CD14-positive monocyte (primary cell): ENCODE measurements around the gene SUB1. TPM values are rescaled to one million over a fixed set of nuclear protein-coding genes. Genes with fewer than 3 reads are reported as not detected.
A peak's percentile ranks its signal among the peaks of the same experiment; 100 is the strongest.
"Not testable (repeated sequence)": the region's sequence is repeated elsewhere in the genome, so short reads cannot be mapped to it uniquely, and the experiment has no call there.

Experiments
- DNase-seq, 3 donors: peaks; one replicate each; pipeline ENCODE4 v3.0.0-alpha.2; 2011 to 2022
- H2AFZ ChIP-seq: 2 replicates; pipeline ENCODE4 v1.6.0; 2012; ENCODE audit warnings: mild to moderate bottlenecking, low read depth, low read length, inconsistent platforms; ENCODE audit not compliant: insufficient read depth, poor library complexity, severe bottlenecking
- H3K27ac ChIP-seq, 2 donors: 1 replicate in 1 of 2; 2 replicates in 1 of 2; pipeline ENCODE4 v1.5.1; 2012 to 2013; ENCODE audit warnings: low read length in 2 of 2, control low read depth in 1 of 2, inconsistent platforms in 1 of 2, low read depth in 1 of 2, mild to moderate bottlenecking in 1 of 2
- H3K27me3 ChIP-seq, 2 donors: one replicate each; pipeline versions ENCODE4 v1.6.0 to v1.6.1; 2011 to 2013; ENCODE audit warnings: low read length in 2 of 2; ENCODE audit not compliant: control insufficient read depth in 2 of 2, insufficient read depth in 2 of 2
- H3K36me3 ChIP-seq, 2 donors: replicated peaks in 1 of 2; 1 replicate in 1 of 2; 2 replicates in 1 of 2; pipeline versions ENCODE4 v1.5.1 to v1.6.1; 2012 to 2013; ENCODE audit warnings: low read length in 2 of 2, control low read depth in 1 of 2, inconsistent platforms in 1 of 2, mild to moderate bottlenecking in 1 of 2; ENCODE audit not compliant: insufficient read depth in 2 of 2, control insufficient read depth in 1 of 2
- H3K4me1 ChIP-seq, 2 donors: 1 replicate in 1 of 2; 2 replicates in 1 of 2; pipeline versions ENCODE4 v1.5.1 to v1.6.1; 2012 to 2013; ENCODE audit warnings: low read length in 2 of 2, control low read depth in 1 of 2, inconsistent platforms in 1 of 2, mild to moderate bottlenecking in 1 of 2, moderate library complexity in 1 of 2; ENCODE audit not compliant: insufficient read depth in 2 of 2, control insufficient read depth in 1 of 2
- H3K4me2 ChIP-seq: replicated peaks from 2 replicates; pipeline ENCODE3; 2012; ENCODE audit warnings: low read length, moderate library complexity, mild to moderate bottlenecking; ENCODE audit not compliant: poor library complexity, severe bottlenecking; ENCODE audit errors: extremely low read depth
- H3K4me3 ChIP-seq, 3 experiments: fragments of 200-600 bp in 1 of 3; sonication (generic) in 1 of 3; replicated peaks in 1 of 3; 1 replicate in 2 of 3; 2 replicates in 1 of 3; pipeline ENCODE4 v1.5.1; 2011 to 2013; ENCODE audit warnings: low read length in 3 of 3, mild to moderate bottlenecking in 3 of 3, control low read depth in 2 of 3, low read depth in 2 of 3, inconsistent platforms in 1 of 3, moderate library complexity in 1 of 3
- H3K79me2 ChIP-seq: 2 replicates; pipeline ENCODE4 v1.6.0; 2012; ENCODE audit warnings: mild to moderate bottlenecking, control low read depth, inconsistent platforms, low read length, moderate library complexity; ENCODE audit not compliant: insufficient read depth
- H3K9ac ChIP-seq: 2 replicates; pipeline ENCODE4 v1.6.0; 2017; ENCODE audit warnings: low read length, mild to moderate bottlenecking; ENCODE audit not compliant: insufficient read depth, poor library complexity, severe bottlenecking
- H3K9me3 ChIP-seq, 2 donors: replicated peaks in 1 of 2; 1 replicate in 1 of 2; 2 replicates in 1 of 2; pipeline versions ENCODE4 v1.5.1 to v1.6.1; 2012 to 2013; ENCODE audit warnings: low read length in 2 of 2, control low read depth in 1 of 2; ENCODE audit not compliant: control insufficient read depth in 1 of 2, insufficient read depth in 1 of 2
- H4K20me1 ChIP-seq: 2 replicates; pipeline ENCODE4 v1.6.0; 2012; ENCODE audit warnings: mild to moderate bottlenecking, low read length, control low read depth, moderate library complexity; ENCODE audit not compliant: insufficient read depth
- H3K27ac Mint-ChIP-seq, 7 donors: one replicate each; pipeline ENCODE4 v1.8.0; 2020; ENCODE audit warnings: mild to moderate bottlenecking in 7 of 7, mixed read lengths in 7 of 7, moderate library complexity in 6 of 7, inconsistent platforms in 2 of 7
- H3K27me3 Mint-ChIP-seq, 3 donors: one replicate each; pipeline ENCODE4 v1.8.0; 2021 to 2022; ENCODE audit warnings: low read depth in 3 of 3, mild to moderate bottlenecking in 3 of 3, mixed read lengths in 3 of 3, moderate library complexity in 3 of 3, inconsistent platforms in 1 of 3
- H3K36me3 Mint-ChIP-seq, 2 donors: one replicate each; pipeline ENCODE4 v1.8.0; 2020; ENCODE audit warnings: mixed read lengths in 2 of 2, inconsistent platforms in 1 of 2, mild to moderate bottlenecking in 1 of 2
- H3K4me1 Mint-ChIP-seq: one replicate; pipeline ENCODE4 v1.8.0; 2020; ENCODE audit warnings: mild to moderate bottlenecking, mixed read lengths
- H3K4me3 Mint-ChIP-seq, 2 donors: one replicate each; pipeline ENCODE4 v1.8.0; 2020; ENCODE audit warnings: mild to moderate bottlenecking in 2 of 2, mixed read lengths in 2 of 2, moderate library complexity in 1 of 2
- H3K9me3 Mint-ChIP-seq, 7 donors: one replicate each; pipeline ENCODE4 v1.8.0; 2020 to 2022; ENCODE audit warnings: mixed read lengths in 7 of 7, mild to moderate bottlenecking in 6 of 7, moderate library complexity in 6 of 7, inconsistent platforms in 2 of 7
- CTCF ChIP-seq: fragments of 200-600 bp; IDR thresholded peaks from one replicate; pipeline ENCODE4 v1.8.0; 2022; ENCODE audit warnings: antibody characterized with exemption, mild to moderate bottlenecking
- WGBS: methylation state at CpG from one replicate; pipeline ENCODE4 v1.1.5; 2013; ENCODE audit warnings: missing lambda C conversion rate; ENCODE audit not compliant: insufficient coverage; 5-methylcytosine and 5-hydroxymethylcytosine counted together
- intact Hi-C, 2 donors: fragments of 100-400 bp; cut with micrococcal nuclease; formaldehyde crosslinking; loops; one replicate each; pipeline versions ENCODE4 v1.15.0 to v1.15.1; 2023
- polyA plus RNA-seq, 3 donors: library from polyadenylated mRNA; depleted of rRNA in 1 of 3; unstranded in 2 of 3; stranded (reverse) in 1 of 3; fragments of 300-500 nt in 2 of 3; fragments of >200 nt in 1 of 3; fragmentation: Illumina TruSeq in 2 of 3; gene quantifications; 1 replicate in 2 of 3; 2 replicates in 1 of 3; pipeline ENCODE4 v1.2.3, GENCODE V29; 2012 to 2021

The SUB1 gene
- polyA plus RNA-seq, 3 donors = 74.3 to 454 (median 399) TPM

GRCh38 chr5:32551194-32551593 is 34.2 kb upstream of the SUB1 start:
- H3K36me3 ChIP-seq = no peaks in the 10 kb centered on the region
- WGBS = 100% methylated on average over 2 of the region's 3 CpGs
- intact Hi-C loops = no loop called here
- H3K79me2 ChIP-seq = no peaks in the 10 kb centered on the region
- Mint-ChIP-seq H3K4me1 (peaks cover 40% of the 10 kb centered on the region), H3K4me3 (no peak overlapping the region), H3K27me3 (peaks cover 0 to 2% (median 0%) of the 10 kb centered on the region in 3 donors), H3K27ac (no peak overlapping the region), H3K36me3 (peaks cover 0 to 3% of the 10 kb centered on the region in 2 donors), H3K9me3 (peaks cover 2 to 13% (median 7%) of the 10 kb centered on the region in 7 donors)
- no peak overlapping the region for H3K4me3 ChIP-seq
- no peaks in the 10 kb centered on the region for H4K20me1 ChIP-seq
- H3K4me2 ChIP-seq = no peak overlapping the region
- H2AFZ ChIP-seq = no peak overlapping the region
- TF ChIP-seq CTCF = no peak
- peaks cover 28 to 37% of the 10 kb centered on the region in 2 donors for H3K4me1 ChIP-seq
- peaks cover 0 to 13% of the 10 kb centered on the region in 2 donors for H3K9me3 ChIP-seq
- DNase-seq = no peak
- H3K27me3 ChIP-seq = no peaks in the 10 kb centered on the region
- no peak overlapping the region for H3K27ac ChIP-seq
- H3K9ac ChIP-seq = no peak overlapping the region

GRCh38 chr5:32551865-32552264 is 33.5 kb upstream of the SUB1 start:
- Mint-ChIP-seq H3K9me3 (peaks cover 2 to 13% (median 7%) of the 10 kb centered on the region in 7 donors), H3K4me3 (no peak overlapping the region), H3K27ac (peak overlapping the region in 1 of 7 donors; percentile 35), H3K4me1 (peaks cover 40% of the 10 kb centered on the region), H3K27me3 (peaks cover 0 to 4% (median 0%) of the 10 kb centered on the region in 3 donors), H3K36me3 (peaks cover 0 to 3% of the 10 kb centered on the region in 2 donors)
- 80% methylated on average over 1 of the region's 2 CpGs for WGBS
- Histone ChIP-seq H3K79me2 (no peaks in the 10 kb centered on the region), H4K20me1 (no peaks in the 10 kb centered on the region), H2AFZ (no peak overlapping the region), H3K4me1 (peaks cover 28 to 37% of the 10 kb centered on the region in 2 donors), H3K9ac (no peak overlapping the region), H3K9me3 (peaks cover 0 to 13% of the 10 kb centered on the region in 2 donors), H3K36me3 (no peaks in the 10 kb centered on the region), H3K4me3 (no peak overlapping the region), H3K27me3 (no peaks in the 10 kb centered on the region), H3K4me2 (no peak overlapping the region), H3K27ac (no peak overlapping the region)
- DNase-seq = peak in 1 of 3 donors; percentile 16
- no peak for TF ChIP-seq CTCF
- intact Hi-C loops = no loop called here

GRCh38 chr5:32552491-32552890 is 32.9 kb upstream of the SUB1 start:
- H3K4me2 ChIP-seq, H3K4me3 ChIP-seq, H3K27ac Mint-ChIP-seq, H3K27me3 Mint-ChIP-seq, H4K20me1 ChIP-seq, H3K4me3 Mint-ChIP-seq, DNase-seq, H3K9ac ChIP-seq, H2AFZ ChIP-seq, intact Hi-C loops, H3K36me3 ChIP-seq, H3K79me2 ChIP-seq, H3K36me3 Mint-ChIP-seq, H3K27ac ChIP-seq, H3K27me3 ChIP-seq: not testable (repeated sequence)
- H3K9me3 Mint-ChIP-seq = peaks cover 2 to 13% (median 7%) of the 10 kb centered on the region in 7 donors
- H3K4me1 ChIP-seq = peaks cover 28 to 37% of the 10 kb centered on the region in 2 donors
- peaks cover 40% of the 10 kb centered on the region for H3K4me1 Mint-ChIP-seq
- 100% methylated on average over 5 of the region's 6 CpGs for WGBS
- H3K9me3 ChIP-seq = peaks cover 0 to 13% of the 10 kb centered on the region in 2 donors
